ENCODE measurements around the gene INSL4. TPM values are rescaled to one million over a fixed set of nuclear protein-coding genes. Genes with fewer than 3 reads are reported as not detected.
A peak's percentile ranks its signal among the peaks of the same experiment; 100 is the strongest.

Gene INSL4
- total RNA-seq, 1 donor from 2014 or later = not detected

DNA sequence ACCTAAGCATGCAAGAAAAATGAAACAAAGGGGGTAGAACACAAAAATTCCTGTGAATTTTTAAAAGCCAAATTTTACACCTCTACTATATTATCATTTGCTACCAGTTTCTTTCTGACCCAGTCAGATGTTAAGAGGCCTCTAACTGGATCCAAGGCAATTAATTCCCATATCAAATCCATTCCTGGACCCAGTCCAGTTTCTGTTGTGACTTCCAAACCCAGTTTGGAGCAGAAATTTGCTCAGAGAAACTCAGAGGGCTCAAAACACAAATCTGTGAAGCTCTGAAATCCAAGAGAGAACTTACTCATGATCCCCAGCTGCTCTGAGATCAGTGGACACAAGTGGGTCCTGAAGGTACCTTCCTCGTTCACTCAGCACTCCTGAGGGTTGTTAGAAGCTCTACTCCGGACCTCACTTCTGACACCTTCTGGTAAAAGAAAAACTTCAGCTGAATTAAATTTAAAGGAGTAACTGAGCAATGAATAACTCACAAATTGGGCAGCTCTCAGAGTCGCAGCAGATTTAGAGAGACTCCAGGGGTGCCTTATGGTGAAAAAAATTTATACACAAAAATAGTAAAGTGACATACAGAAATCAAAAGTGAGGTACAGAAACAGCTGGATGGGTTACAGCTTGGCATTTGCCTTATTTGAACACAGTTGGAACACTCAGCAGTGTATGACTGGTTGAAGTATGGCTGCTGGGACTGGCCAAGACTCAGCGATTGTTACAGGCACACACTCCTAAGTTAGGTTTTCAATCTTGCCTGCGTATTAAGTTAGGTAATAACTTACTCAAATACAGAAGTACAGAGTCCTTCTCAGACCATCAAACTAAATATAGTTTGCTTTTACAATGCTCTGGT is 32.4 kb downstream of the INSL4 start:
- FAIRE-seq = no peak
- TF ChIP-seq, protein P1, sequence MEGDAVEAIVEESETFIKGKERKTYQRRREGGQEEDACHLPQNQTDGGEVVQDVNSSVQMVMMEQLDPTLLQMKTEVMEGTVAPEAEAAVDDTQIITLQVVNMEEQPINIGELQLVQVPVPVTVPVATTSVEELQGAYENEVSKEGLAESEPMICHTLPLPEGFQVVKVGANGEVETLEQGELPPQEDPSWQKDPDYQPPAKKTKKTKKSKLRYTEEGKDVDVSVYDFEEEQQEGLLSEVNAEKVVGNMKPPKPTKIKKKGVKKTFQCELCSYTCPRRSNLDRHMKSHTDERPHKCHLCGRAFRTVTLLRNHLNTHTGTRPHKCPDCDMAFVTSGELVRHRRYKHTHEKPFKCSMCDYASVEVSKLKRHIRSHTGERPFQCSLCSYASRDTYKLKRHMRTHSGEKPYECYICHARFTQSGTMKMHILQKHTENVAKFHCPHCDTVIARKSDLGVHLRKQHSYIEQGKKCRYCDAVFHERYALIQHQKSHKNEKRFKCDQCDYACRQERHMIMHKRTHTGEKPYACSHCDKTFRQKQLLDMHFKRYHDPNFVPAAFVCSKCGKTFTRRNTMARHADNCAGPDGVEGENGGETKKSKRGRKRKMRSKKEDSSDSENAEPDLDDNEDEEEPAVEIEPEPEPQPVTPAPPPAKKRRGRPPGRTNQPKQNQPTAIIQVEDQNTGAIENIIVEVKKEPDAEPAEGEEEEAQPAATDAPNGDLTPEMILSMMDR (IDR thresholded peaks at IDR 0.05; ENCODE audit: insufficient read depth, low read length, severe bottlenecking) = peak; percentile 27
- Histone ChIP-seq H3K4me3 (ENCODE audit: low read depth, low read length) (no peak overlapping the region), H3K36me3 (ENCODE audit: control insufficient read depth, insufficient read depth, low read length) (no peaks in the 10 kb centered on the region), H3K27me3 (ENCODE audit: control insufficient read depth, insufficient read depth, low read length) (no peaks in the 10 kb centered on the region)
- DNase-seq (ENCODE audit: low read depth) = peak; percentile 42

DNA sequence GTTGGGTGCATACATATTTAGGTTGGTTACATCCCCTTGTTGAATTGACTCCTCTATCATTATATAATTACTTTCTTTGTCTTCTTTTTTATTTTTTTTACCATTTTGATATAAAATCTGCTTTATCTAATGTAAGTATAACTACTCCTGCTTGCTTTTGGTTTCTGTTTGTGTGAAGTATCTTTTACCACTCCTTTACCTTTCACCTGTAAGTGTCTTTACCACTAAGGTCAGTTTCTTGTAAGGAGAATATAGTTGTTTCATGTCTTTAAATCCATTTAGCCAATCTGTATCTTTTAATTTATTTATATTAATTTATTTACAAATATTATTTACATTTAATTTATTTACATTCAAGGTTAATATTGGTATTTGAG is 33.0 kb downstream of the INSL4 start:
- FAIRE-seq = no peak
- Histone ChIP-seq H3K36me3 (ENCODE audit: control insufficient read depth, insufficient read depth, low read length) (no peaks in the 10 kb centered on the region), H3K27me3 (ENCODE audit: control insufficient read depth, insufficient read depth, low read length) (no peaks in the 10 kb centered on the region), H3K4me3 (ENCODE audit: low read depth, low read length) (no peak overlapping the region)
- DNase-seq (ENCODE audit: low read depth) = no peak
- TF ChIP-seq, protein P1 (IDR thresholded peaks at IDR 0.05; ENCODE audit: insufficient read depth, low read length, severe bottlenecking) = no peak

GRCh38 chr9:5265939-5266338 is 34.7 kb downstream of the INSL4 start:
- TF ChIP-seq, protein P1 (IDR thresholded peaks at IDR 0.05; ENCODE audit: insufficient read depth, low read length, severe bottlenecking) = peak; percentile 5
- no peaks in the 10 kb centered on the region for H3K36me3 ChIP-seq (ENCODE audit: control insufficient read depth, insufficient read depth, low read length)
- H3K4me3 ChIP-seq (ENCODE audit: low read depth, low read length) = no peak overlapping the region
- DNase-seq (ENCODE audit: low read depth) (no peak), FAIRE-seq (no peak)
- H3K27me3 ChIP-seq (ENCODE audit: control insufficient read depth, insufficient read depth, low read length) = no peaks in the 10 kb centered on the region

GRCh38 chr9:5269249-5269715 is 38.1 kb downstream of the INSL4 start:
- TF ChIP-seq, protein P1 (IDR thresholded peaks at IDR 0.05; ENCODE audit: insufficient read depth, low read length, severe bottlenecking) = no peak
- no peak overlapping the region for H3K4me3 ChIP-seq (ENCODE audit: low read depth, low read length)
- no peak for FAIRE-seq
- DNase-seq (ENCODE audit: low read depth) = peak; percentile 76
- H3K36me3 ChIP-seq (ENCODE audit: control insufficient read depth, insufficient read depth, low read length) = no peaks in the 10 kb centered on the region
- H3K27me3 ChIP-seq (ENCODE audit: control insufficient read depth, insufficient read depth, low read length) = no peaks in the 10 kb centered on the region

GRCh38 chr9:5274770-5275169 is 43.6 kb downstream of the INSL4 start:
- FAIRE-seq (no peak), DNase-seq (ENCODE audit: low read depth) (no peak)
- no peak overlapping the region for H3K4me3 ChIP-seq (ENCODE audit: low read depth, low read length)
- TF ChIP-seq, protein P1 (IDR thresholded peaks at IDR 0.05; ENCODE audit: insufficient read depth, low read length, severe bottlenecking) = no peak
- H3K27me3 ChIP-seq (ENCODE audit: control insufficient read depth, insufficient read depth, low read length) = no peaks in the 10 kb centered on the region
- no peaks in the 10 kb centered on the region for H3K36me3 ChIP-seq (ENCODE audit: control insufficient read depth, insufficient read depth, low read length)

All from bronchial epithelial cell (primary cell).